ENCODE measurements around the gene TAL1.
"Not testable (repeated sequence)": the region's sequence is repeated elsewhere in the genome, so short reads cannot be mapped to it uniquely, and the experiment has no call there.

The TAL1 gene

DNA sequence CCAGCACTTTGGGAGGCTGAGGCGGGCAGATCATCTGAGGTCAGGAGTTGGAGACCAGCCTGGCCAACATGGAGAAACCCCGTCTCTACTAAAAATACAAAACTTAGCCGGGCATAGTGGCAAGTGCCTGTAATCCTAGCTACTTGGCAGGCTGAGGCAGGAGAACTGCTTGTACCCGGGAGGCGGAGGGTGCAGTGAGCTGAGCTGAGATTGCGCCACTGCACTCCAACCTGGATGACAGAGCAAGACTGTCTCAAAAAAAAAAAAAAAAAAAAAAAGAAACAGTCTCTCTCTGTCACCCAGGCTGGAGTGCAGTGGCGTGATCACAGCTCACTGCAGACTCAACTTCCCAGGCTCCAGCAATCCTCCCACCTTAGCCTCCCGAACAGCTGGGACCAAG is 33.5 kb upstream of the TAL1 start:
- H3K4me2 ChIP-seq (ENCODE audit: low read length); H2BK12ac ChIP-seq (ENCODE audit: low read length); H3K4ac ChIP-seq (ENCODE audit: low read depth, low read length); H2AFZ ChIP-seq (ENCODE audit: insufficient read depth, low read length, poor library complexity); H3K27ac ChIP-seq (ENCODE audit: low read depth, low read length); H3K4me1 ChIP-seq (ENCODE audit: control insufficient read depth in 1 of 2, insufficient read depth in 2 of 2, low read length in 2 of 2); H3K27me3 ChIP-seq (ENCODE audit: insufficient read depth, low read length); H2BK5ac ChIP-seq (ENCODE audit: low read depth, low read length, poor library complexity); H3K79me1 ChIP-seq (ENCODE audit: low read length); H3K9me3 ChIP-seq (ENCODE audit: insufficient read depth, low read depth, low read length); H3K9ac ChIP-seq (ENCODE audit: low read length); H4K91ac ChIP-seq (ENCODE audit: low read depth, low read length); H3K14ac ChIP-seq (ENCODE audit: low read length); H3K18ac ChIP-seq (ENCODE audit: low read length); H3K23ac ChIP-seq (ENCODE audit: low read length); H4K12ac ChIP-seq (ENCODE audit: low read depth, low read length); H3K79me2 ChIP-seq (ENCODE audit: control insufficient read depth, insufficient read depth, low read length, poor library complexity); H3K4me3 ChIP-seq (ENCODE audit: low read depth, low read length); H4K8ac ChIP-seq (ENCODE audit: low read depth, low read length); H2BK120ac ChIP-seq (ENCODE audit: insufficient read depth, low read length, poor library complexity); H2AK5ac ChIP-seq (ENCODE audit: low read length): not testable (repeated sequence)
- WGBS (ENCODE audit: extremely low coverage, insufficient coverage, insufficient read length): no CpG with 5 or more reads among the region's 8 CpGs
- H3K36me3 ChIP-seq (ENCODE audit: control insufficient read depth in 1 of 2, insufficient read depth in 2 of 2, low read length in 2 of 2): peaks cover 18 to 30% of the 10 kb centered on the region in 2 experiments
- peak; percentile 52 to 57 for DNase-seq

- WGBS (ENCODE audit: extremely low coverage, insufficient coverage, insufficient read length): no CpG with 5 or more reads among the region's 1 CpG
- no peak overlapping the region for H3K9ac ChIP-seq (ENCODE audit: low read length)
Measured at GRCh38 chr1:47262787-47263413, 30.9 kb upstream of the TAL1 start.

GRCh38 chr1:47257224-47257623 is 25.2 kb upstream of the TAL1 start:
- Histone ChIP-seq H2BK5ac (ENCODE audit: low read depth, low read length, poor library complexity) (no peak overlapping the region), H3K23ac (ENCODE audit: low read length) (no peak overlapping the region), H3K4me3 (ENCODE audit: low read depth, low read length) (no peak overlapping the region), H3K18ac (ENCODE audit: low read length) (no peak overlapping the region), H4K91ac (ENCODE audit: low read depth, low read length) (no peak overlapping the region), H4K12ac (ENCODE audit: low read depth, low read length) (no peak overlapping the region), H3K79me1 (ENCODE audit: low read length) (no peaks in the 10 kb centered on the region), H2BK12ac (ENCODE audit: low read length) (no peak overlapping the region), H3K4me1 (ENCODE audit: control insufficient read depth in 1 of 2, insufficient read depth in 2 of 2, low read length in 2 of 2) (peaks cover 0 to 3% of the 10 kb centered on the region in 2 experiments), H2BK120ac (ENCODE audit: insufficient read depth, low read length, poor library complexity) (no peak overlapping the region), H3K4me2 (ENCODE audit: low read length) (no peak overlapping the region), H3K36me3 (ENCODE audit: control insufficient read depth in 1 of 2, insufficient read depth in 2 of 2, low read length in 2 of 2) (peaks cover 12 to 16% of the 10 kb centered on the region in 2 experiments), H2AK5ac (ENCODE audit: low read length) (no peak overlapping the region), H4K8ac (ENCODE audit: low read depth, low read length) (no peak overlapping the region), H3K27me3 (ENCODE audit: insufficient read depth, low read length) (no peaks in the 10 kb centered on the region), H3K9ac (ENCODE audit: low read length) (no peak overlapping the region), H3K4ac (ENCODE audit: low read depth, low read length) (no peak overlapping the region), H3K14ac (ENCODE audit: low read length) (no peak overlapping the region), H3K9me3 (ENCODE audit: insufficient read depth, low read depth, low read length) (no peaks in the 10 kb centered on the region), H2AFZ (ENCODE audit: insufficient read depth, low read length, poor library complexity) (no peak overlapping the region), H3K79me2 (ENCODE audit: control insufficient read depth, insufficient read depth, low read length, poor library complexity) (no peaks in the 10 kb centered on the region), H3K27ac (ENCODE audit: low read depth, low read length) (no peak overlapping the region)
- no CpG with 5 or more reads among the region's 2 CpGs for WGBS (ENCODE audit: extremely low coverage, insufficient coverage, insufficient read length)
- DNase-seq: no peak

More at GRCh38 chr1:47262787-47263413, 30.9 kb upstream of the TAL1 start:
- H2AK5ac ChIP-seq (ENCODE audit: low read length): no peak overlapping the region
- H2BK5ac ChIP-seq (ENCODE audit: low read depth, low read length, poor library complexity): no peak overlapping the region
- peaks cover 16 to 23% of the 10 kb centered on the region in 2 experiments for H3K36me3 ChIP-seq (ENCODE audit: control insufficient read depth in 1 of 2, insufficient read depth in 2 of 2, low read length in 2 of 2)
- H4K12ac ChIP-seq (ENCODE audit: low read depth, low read length): no peak overlapping the region
- no peak overlapping the region for H2BK12ac ChIP-seq (ENCODE audit: low read length)
- H3K79me1 ChIP-seq (ENCODE audit: low read length): no peaks in the 10 kb centered on the region
- H3K4me2 ChIP-seq (ENCODE audit: low read length): no peak overlapping the region
- no peak overlapping the region for H3K4ac ChIP-seq (ENCODE audit: low read depth, low read length)
- H2BK120ac ChIP-seq (ENCODE audit: insufficient read depth, low read length, poor library complexity): no peak overlapping the region
- H3K9me3 ChIP-seq (ENCODE audit: insufficient read depth, low read depth, low read length): no peaks in the 10 kb centered on the region
- peak; percentile 81 to 92 for DNase-seq
- H3K4me3 ChIP-seq (ENCODE audit: low read depth, low read length): no peak overlapping the region
- H3K4me1 ChIP-seq (ENCODE audit: control insufficient read depth in 1 of 2, insufficient read depth in 2 of 2, low read length in 2 of 2): no peaks in the 10 kb centered on the region
- H3K27ac ChIP-seq (ENCODE audit: low read depth, low read length): no peak overlapping the region
- no peak overlapping the region for H4K91ac ChIP-seq (ENCODE audit: low read depth, low read length)
- no peak overlapping the region for H4K8ac ChIP-seq (ENCODE audit: low read depth, low read length)
- H2AFZ ChIP-seq (ENCODE audit: insufficient read depth, low read length, poor library complexity): no peak overlapping the region
- H3K27me3 ChIP-seq (ENCODE audit: insufficient read depth, low read length): no peaks in the 10 kb centered on the region
- H3K18ac ChIP-seq (ENCODE audit: low read length): no peak overlapping the region
- H3K14ac ChIP-seq (ENCODE audit: low read length): no peak overlapping the region
- no peak overlapping the region for H3K23ac ChIP-seq (ENCODE audit: low read length)
- H3K79me2 ChIP-seq (ENCODE audit: control insufficient read depth, insufficient read depth, low read length, poor library complexity): no peaks in the 10 kb centered on the region

GRCh38 chr1:47252795-47253194 is 20.8 kb upstream of the TAL1 start:
- H3K23ac ChIP-seq (ENCODE audit: low read length): no peak overlapping the region
- H3K9ac ChIP-seq (ENCODE audit: low read length): no peak overlapping the region
- no CpG with 5 or more reads among the region's 5 CpGs for WGBS (ENCODE audit: extremely low coverage, insufficient coverage, insufficient read length)
- no peaks in the 10 kb centered on the region for H3K79me2 ChIP-seq (ENCODE audit: control insufficient read depth, insufficient read depth, low read length, poor library complexity)
- H3K4me1 ChIP-seq (ENCODE audit: control insufficient read depth in 1 of 2, insufficient read depth in 2 of 2, low read length in 2 of 2): peaks cover 0 to 3% of the 10 kb centered on the region in 2 experiments
- no peaks in the 10 kb centered on the region for H3K27me3 ChIP-seq (ENCODE audit: insufficient read depth, low read length)
- H3K18ac ChIP-seq (ENCODE audit: low read length): no peak overlapping the region
- H2BK120ac ChIP-seq (ENCODE audit: insufficient read depth, low read length, poor library complexity): no peak overlapping the region
- H3K4me2 ChIP-seq (ENCODE audit: low read length): no peak overlapping the region
- H2AK5ac ChIP-seq (ENCODE audit: low read length): no peak overlapping the region
- no peak overlapping the region for H3K4me3 ChIP-seq (ENCODE audit: low read depth, low read length)
- no peak overlapping the region for H4K8ac ChIP-seq (ENCODE audit: low read depth, low read length)
- no peak overlapping the region for H2AFZ ChIP-seq (ENCODE audit: insufficient read depth, low read length, poor library complexity)
- no peak overlapping the region for H3K14ac ChIP-seq (ENCODE audit: low read length)
- no peak overlapping the region for H4K91ac ChIP-seq (ENCODE audit: low read depth, low read length)
- no peak for DNase-seq
- no peak overlapping the region for H3K4ac ChIP-seq (ENCODE audit: low read depth, low read length)
- H3K27ac ChIP-seq (ENCODE audit: low read depth, low read length): no peak overlapping the region
- peaks cover 11 to 13% of the 10 kb centered on the region in 2 experiments for H3K36me3 ChIP-seq (ENCODE audit: control insufficient read depth in 1 of 2, insufficient read depth in 2 of 2, low read length in 2 of 2)
- H3K9me3 ChIP-seq (ENCODE audit: insufficient read depth, low read depth, low read length): no peaks in the 10 kb centered on the region
- H2BK12ac ChIP-seq (ENCODE audit: low read length): no peak overlapping the region
- H2BK5ac ChIP-seq (ENCODE audit: low read depth, low read length, poor library complexity): no peak overlapping the region
- H4K12ac ChIP-seq (ENCODE audit: low read depth, low read length): no peak overlapping the region
- no peaks in the 10 kb centered on the region for H3K79me1 ChIP-seq (ENCODE audit: low read length)
